ENCODE results near the gene SPTBN1.
A peak's percentile ranks its signal among the peaks of the same experiment; 100 is the strongest.

SPTBN1 gene

DNA sequence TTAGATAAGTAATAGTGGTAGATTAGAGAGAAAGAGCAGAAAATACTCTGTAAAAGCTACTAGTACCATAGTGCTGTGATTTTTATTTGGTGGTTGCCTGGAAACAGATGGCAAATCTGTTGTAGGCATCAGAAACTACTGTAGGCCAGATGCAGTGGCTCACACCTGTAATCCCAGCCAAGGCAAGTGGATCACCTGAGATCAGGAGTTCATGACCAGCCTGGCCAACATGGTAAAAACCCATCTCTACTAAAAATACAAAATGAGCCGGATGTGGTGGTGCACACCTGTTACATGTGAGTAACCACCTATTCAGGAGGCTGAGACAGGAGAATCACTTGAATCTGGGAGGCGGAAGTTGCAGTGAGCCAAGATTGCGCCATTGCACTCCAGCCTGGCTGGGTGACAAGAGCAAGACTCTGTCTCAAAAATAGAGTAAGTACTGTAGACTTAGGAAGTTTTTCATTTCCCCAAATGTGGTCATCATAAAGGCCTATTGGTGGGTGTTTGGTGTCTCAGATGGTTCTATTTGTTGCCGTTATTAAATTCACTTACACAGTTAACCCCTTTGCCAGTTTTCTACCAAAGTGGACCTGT, 79.6 kb downstream of the SPTBN1 start:
- ATAC-seq (no peak), DNase-seq (ENCODE audit: low spot score in 2 of 2) (no peak)
- no peaks in the 10 kb centered on the region for H3K4me1 Mint-ChIP-seq
- no peak overlapping the region for H3K4me3 Mint-ChIP-seq
- no peaks in the 10 kb centered on the region for H3K36me3 Mint-ChIP-seq
- no peak overlapping the region for H3K27ac Mint-ChIP-seq
- no peaks in the 10 kb centered on the region for H3K9me3 Mint-ChIP-seq

DNA sequence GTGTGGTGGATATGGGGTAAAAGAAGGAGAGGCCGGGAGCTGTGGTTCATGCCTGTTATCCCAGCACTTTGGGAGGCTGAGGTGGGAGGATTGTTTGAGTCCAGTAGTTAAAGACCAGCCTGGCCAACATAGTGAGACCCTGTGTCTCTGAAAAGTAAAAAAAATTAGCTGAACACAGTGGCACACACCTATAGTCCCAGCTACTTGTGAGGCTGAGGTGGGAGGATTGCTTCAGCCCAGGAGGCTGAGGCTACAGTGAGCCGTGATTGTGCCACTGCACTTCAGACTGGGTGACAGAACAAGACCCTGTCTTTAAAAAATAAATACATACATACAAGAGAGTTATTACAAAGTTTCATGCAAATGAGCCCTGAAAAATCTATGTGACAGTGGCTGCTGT, 80.6 kb downstream of the SPTBN1 start:
- no peak overlapping the region for H3K4me3 Mint-ChIP-seq
- DNase-seq (ENCODE audit: low spot score in 2 of 2) (no peak), ATAC-seq (no peak)
- H3K36me3 Mint-ChIP-seq, result no peaks in the 10 kb centered on the region
- H3K4me1 Mint-ChIP-seq, result no peaks in the 10 kb centered on the region
- no peaks in the 10 kb centered on the region for H3K9me3 Mint-ChIP-seq
- H3K27ac Mint-ChIP-seq, result no peak overlapping the region

GRCh38 chr2:54538537-54538936, 82.4 kb downstream of the SPTBN1 start:
- no peak for DNase-seq (ENCODE audit: low spot score in 2 of 2)
- ATAC-seq, result no peak
- H3K27ac Mint-ChIP-seq, result no peak overlapping the region
- no peak overlapping the region for H3K4me3 Mint-ChIP-seq
- no peaks in the 10 kb centered on the region for H3K9me3 Mint-ChIP-seq
- H3K4me1 Mint-ChIP-seq, result no peaks in the 10 kb centered on the region
- H3K36me3 Mint-ChIP-seq, result no peaks in the 10 kb centered on the region

GRCh38 chr2:54539683-54540082, 83.6 kb downstream of the SPTBN1 start:
- H3K4me3 Mint-ChIP-seq, result no peak overlapping the region
- H3K4me1 Mint-ChIP-seq, result no peaks in the 10 kb centered on the region
- DNase-seq (ENCODE audit: low spot score in 2 of 2), result no peak
- H3K36me3 Mint-ChIP-seq, result no peaks in the 10 kb centered on the region
- no peaks in the 10 kb centered on the region for H3K9me3 Mint-ChIP-seq
- H3K27ac Mint-ChIP-seq, result no peak overlapping the region
- ATAC-seq, result no peak

- DNase-seq (ENCODE audit: low spot score in 2 of 2) (no peak), ATAC-seq (no peak)
- H3K36me3 Mint-ChIP-seq, result no peaks in the 10 kb centered on the region
- no peaks in the 10 kb centered on the region for H3K9me3 Mint-ChIP-seq
- H3K4me3 Mint-ChIP-seq, result no peak overlapping the region
- H3K4me1 Mint-ChIP-seq, result no peaks in the 10 kb centered on the region
- H3K27ac Mint-ChIP-seq, result no peak overlapping the region
Measured at GRCh38 chr2:54540194-54540593, 84.1 kb downstream of the SPTBN1 start.

DNA sequence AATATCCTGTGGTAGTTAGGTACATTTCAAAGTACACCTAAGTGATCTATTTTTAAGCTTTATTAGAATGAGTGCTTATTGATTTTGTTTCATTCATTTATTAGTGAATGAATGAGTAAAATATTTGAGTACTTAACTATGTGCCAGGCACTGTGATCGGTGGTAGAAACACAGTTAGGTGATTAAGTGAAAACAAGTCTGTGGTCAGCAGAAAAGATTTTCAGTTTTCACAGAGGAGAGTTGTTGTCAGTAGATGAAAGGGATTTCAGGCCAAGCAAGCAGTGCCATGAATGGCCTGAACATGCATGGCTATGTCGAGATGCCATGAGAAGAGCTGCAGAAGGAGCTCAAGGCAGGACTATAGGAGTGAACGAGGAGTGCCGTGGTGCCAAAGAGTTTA, 85.9 kb downstream of the SPTBN1 start:
- ATAC-seq (no peak), DNase-seq (ENCODE audit: low spot score in 2 of 2) (no peak)
- Mint-ChIP-seq H3K9me3 (no peaks in the 10 kb centered on the region), H3K4me3 (no peak overlapping the region), H3K27ac (peak overlapping the region; percentile 38), H3K36me3 (no peaks in the 10 kb centered on the region), H3K4me1 (no peaks in the 10 kb centered on the region)

DNA sequence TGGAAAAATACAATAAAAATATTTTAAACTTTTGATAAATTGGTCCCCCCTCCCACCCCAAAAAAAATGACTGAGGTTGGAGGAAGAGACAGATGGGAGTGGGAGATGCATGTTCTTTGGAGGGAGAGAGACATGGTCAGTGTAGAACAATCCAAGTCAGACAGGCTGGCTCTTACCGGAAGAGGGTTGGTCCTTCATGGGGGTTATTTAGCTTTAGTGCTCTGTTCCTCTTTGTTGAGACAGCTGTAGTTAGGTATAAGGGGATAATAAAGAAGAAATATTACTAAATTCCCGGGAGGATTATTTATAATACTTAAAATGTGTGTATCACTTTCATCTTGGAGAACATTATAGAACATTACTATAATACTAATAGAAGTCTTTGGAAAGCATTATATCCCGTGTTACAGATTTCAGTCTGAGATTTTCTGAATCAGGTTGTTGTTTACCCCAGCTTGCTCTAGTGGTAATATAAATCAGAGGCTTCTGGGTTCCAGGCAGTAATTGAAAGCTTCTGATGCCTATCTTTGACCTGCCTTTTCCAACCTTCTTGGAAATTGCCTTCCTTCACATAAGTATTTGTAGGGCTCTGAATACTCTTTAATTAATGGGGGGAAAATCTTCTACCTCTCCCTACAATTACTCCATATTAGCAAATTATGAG, 87.7 kb downstream of the SPTBN1 start:
- H3K4me1 Mint-ChIP-seq, result no peaks in the 10 kb centered on the region
- H3K4me3 Mint-ChIP-seq, result no peak overlapping the region
- ATAC-seq (no peak), DNase-seq (ENCODE audit: low spot score in 2 of 2) (no peak)
- H3K36me3 Mint-ChIP-seq, result no peaks in the 10 kb centered on the region
- no peak overlapping the region for H3K27ac Mint-ChIP-seq
- no peaks in the 10 kb centered on the region for H3K9me3 Mint-ChIP-seq

- ATAC-seq (peak; percentile 50), DNase-seq (ENCODE audit: low spot score in 2 of 2) (no peak)
- Mint-ChIP-seq H3K27ac (no peak overlapping the region), H3K9me3 (no peaks in the 10 kb centered on the region), H3K4me3 (no peak overlapping the region), H3K4me1 (no peaks in the 10 kb centered on the region), H3K36me3 (no peaks in the 10 kb centered on the region)
Measured at GRCh38 chr2:54545702-54546450, 89.7 kb downstream of the SPTBN1 start.

GRCh38 chr2:54546518-54546917, 90.4 kb downstream of the SPTBN1 start:
- H3K4me3 Mint-ChIP-seq, result no peak overlapping the region
- H3K4me1 Mint-ChIP-seq, result no peaks in the 10 kb centered on the region
- no peaks in the 10 kb centered on the region for H3K9me3 Mint-ChIP-seq
- ATAC-seq (no peak), DNase-seq (ENCODE audit: low spot score in 2 of 2) (no peak)
- no peak overlapping the region for H3K27ac Mint-ChIP-seq
- no peaks in the 10 kb centered on the region for H3K36me3 Mint-ChIP-seq

DNA sequence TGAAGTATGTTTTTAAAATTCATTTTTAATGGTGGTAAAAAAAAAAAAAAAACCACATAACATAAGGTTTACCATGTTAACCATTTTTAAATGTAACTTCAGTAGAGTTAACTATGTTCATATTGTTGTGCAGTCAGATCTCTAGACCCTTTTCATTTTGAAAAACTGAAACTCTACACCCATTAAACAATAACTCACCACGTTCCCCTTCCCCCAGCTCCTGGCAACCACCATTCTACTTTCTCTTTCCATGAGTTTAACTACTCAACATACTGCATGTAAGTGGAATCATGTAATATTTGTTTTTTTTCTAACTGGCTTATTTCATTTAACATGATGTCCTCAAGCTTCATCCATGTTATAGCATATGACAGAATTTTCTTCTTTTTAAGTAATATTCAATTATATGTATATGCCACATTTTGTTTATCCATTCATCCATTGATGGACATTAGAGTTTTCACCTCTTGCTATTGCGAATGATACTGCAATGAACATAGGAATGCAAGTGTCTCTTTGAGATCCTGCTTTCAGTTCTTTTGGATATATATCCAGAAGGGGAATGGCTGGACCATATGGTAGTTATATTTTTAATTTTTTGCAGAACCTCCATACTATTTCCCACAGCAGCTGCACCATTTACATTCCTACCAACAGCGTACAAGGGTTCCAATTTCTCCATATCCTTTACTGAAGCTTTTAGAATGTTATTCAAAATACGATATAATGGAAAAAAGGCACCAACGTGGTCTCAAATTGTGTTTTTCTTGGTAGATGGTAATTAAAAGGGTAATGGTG, 91.0 kb downstream of the SPTBN1 start:
- Mint-ChIP-seq H3K9me3 (no peaks in the 10 kb centered on the region), H3K4me3 (no peak overlapping the region), H3K27ac (no peak overlapping the region), H3K4me1 (no peaks in the 10 kb centered on the region), H3K36me3 (no peaks in the 10 kb centered on the region)
- ATAC-seq, result no peak
- DNase-seq (ENCODE audit: low spot score in 2 of 2), result no peak

- no peaks in the 10 kb centered on the region for H3K36me3 Mint-ChIP-seq
- no peak for DNase-seq (ENCODE audit: low spot score in 2 of 2)
- H3K9me3 Mint-ChIP-seq, result no peaks in the 10 kb centered on the region
Measured at GRCh38 chr2:54549430-54549829, 93.3 kb downstream of the SPTBN1 start.

DNA sequence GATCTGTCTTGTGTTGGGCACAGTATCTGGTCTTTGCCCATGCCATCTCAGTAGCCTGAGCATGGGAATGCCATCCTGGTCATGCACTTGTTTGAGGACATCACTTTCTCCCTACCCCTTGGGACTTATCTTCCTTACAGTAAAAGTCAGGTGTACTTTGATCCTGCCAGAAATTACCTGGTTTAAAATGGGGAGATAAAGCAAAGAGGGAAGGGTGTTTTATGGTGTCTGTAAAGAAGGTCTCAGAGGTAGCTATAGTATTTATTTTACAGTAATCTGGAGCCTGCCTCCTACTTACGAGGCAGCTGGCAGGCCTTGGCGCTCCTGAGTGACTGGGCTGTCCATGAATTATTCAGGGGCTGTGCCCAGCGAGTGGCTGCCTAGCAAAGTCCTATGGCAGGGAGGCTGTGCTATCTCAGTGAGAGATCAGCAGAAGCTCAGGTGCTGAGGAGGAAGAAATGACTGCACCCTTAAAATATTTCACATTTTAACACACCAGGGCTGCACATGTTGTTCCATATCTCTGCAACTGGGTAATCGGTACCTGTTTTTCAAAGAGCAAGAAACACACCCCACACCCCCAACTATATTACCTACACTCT, 93.9 kb downstream of the SPTBN1 start:
- no peaks in the 10 kb centered on the region for H3K9me3 Mint-ChIP-seq

More at GRCh38 chr2:54549430-54549829, 93.3 kb downstream of the SPTBN1 start:
- no peaks in the 10 kb centered on the region for H3K4me1 Mint-ChIP-seq
- no peak for ATAC-seq
- H3K27ac Mint-ChIP-seq, result no peak overlapping the region
- no peak overlapping the region for H3K4me3 Mint-ChIP-seq

GRCh38 chr2:54550547-54550946, 94.4 kb downstream of the SPTBN1 start:
- Mint-ChIP-seq H3K27ac (no peak overlapping the region), H3K36me3 (no peaks in the 10 kb centered on the region), H3K9me3 (no peaks in the 10 kb centered on the region), H3K4me1 (peaks cover 8% of the 10 kb centered on the region), H3K4me3 (no peak overlapping the region)
- DNase-seq (ENCODE audit: low spot score in 2 of 2) (no peak), ATAC-seq (no peak)

More for the DNA sequence above, 93.9 kb downstream of the SPTBN1 start:
- Mint-ChIP-seq H3K4me1 (peaks cover 3% of the 10 kb centered on the region), H3K36me3 (no peaks in the 10 kb centered on the region), H3K4me3 (no peak overlapping the region), H3K27ac (no peak overlapping the region)
- no peak for ATAC-seq
- DNase-seq (ENCODE audit: low spot score in 2 of 2), result no peak

- H3K9me3 Mint-ChIP-seq, result no peaks in the 10 kb centered on the region
Measured at GRCh38 chr2:54551123-54551756, 95.1 kb downstream of the SPTBN1 start.

GRCh38 chr2:54553075-54553474, 96.9 kb downstream of the SPTBN1 start:
- no peak for DNase-seq (ENCODE audit: low spot score in 2 of 2)
- Mint-ChIP-seq H3K9me3 (no peaks in the 10 kb centered on the region), H3K4me3 (no peak overlapping the region), H3K4me1 (peaks cover 28% of the 10 kb centered on the region), H3K27ac (no peak overlapping the region), H3K36me3 (no peaks in the 10 kb centered on the region)
- ATAC-seq, result no peak

More at GRCh38 chr2:54551123-54551756, 95.1 kb downstream of the SPTBN1 start:
- Mint-ChIP-seq H3K27ac (no peak overlapping the region), H3K36me3 (no peaks in the 10 kb centered on the region), H3K4me1 (peaks cover 15% of the 10 kb centered on the region), H3K4me3 (no peak overlapping the region)
- ATAC-seq, result no peak
- no peak for DNase-seq (ENCODE audit: low spot score in 2 of 2)

All from stimulated activated effector memory CD8-positive, alpha-beta T cell treated with anti-CD3 and anti-CD28 coated beads, Interleukin-12 subunit alpha, Interleukin-12 subunit beta, amount 100 ng/mL, for 72 hours (primary cell).